ENCODE results near the gene AUP1.

DNA sequence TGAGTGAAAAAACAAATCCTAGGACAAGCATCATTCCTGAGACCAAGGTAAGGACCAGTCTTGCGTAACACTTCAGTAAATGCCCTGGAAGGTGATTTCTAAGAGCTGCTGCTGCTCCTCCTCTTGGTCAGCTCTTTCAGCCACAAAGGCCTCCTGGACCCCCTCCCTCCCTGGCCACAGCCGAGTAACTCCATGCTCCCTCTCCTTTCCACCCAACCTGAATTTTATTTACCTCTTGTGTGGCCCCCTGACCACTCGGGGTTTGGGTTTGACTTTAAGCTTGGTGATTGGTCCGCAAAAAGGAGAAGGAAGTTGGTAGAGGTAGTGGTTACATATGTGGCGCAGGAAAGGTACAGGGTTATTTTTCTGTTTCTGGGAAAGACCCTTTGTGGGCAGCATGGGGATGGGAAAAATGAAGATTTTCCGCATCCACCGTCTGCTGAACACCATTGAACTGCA is 9.4 kb upstream of the AUP1 start:
- TF ChIP-seq, protein P1, sequence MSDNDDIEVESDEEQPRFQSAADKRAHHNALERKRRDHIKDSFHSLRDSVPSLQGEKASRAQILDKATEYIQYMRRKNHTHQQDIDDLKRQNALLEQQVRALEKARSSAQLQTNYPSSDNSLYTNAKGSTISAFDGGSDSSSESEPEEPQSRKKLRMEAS (IDR thresholded peaks at IDR 0.05): no peak
- TF ChIP-seq JUND (IDR thresholded peaks at IDR 0.05; ENCODE audit: low read length): no peak
- no peak for TF ChIP-seq RFX5 (IDR thresholded peaks at IDR 0.05; ENCODE audit: borderline replicate concordance, low read depth, low read length)
- no peak for TF ChIP-seq RBBP5 (IDR thresholded peaks at IDR 0.05; ENCODE audit: borderline replicate concordance, low read depth, low read length)
